A673 (cell line): ENCODE measurements around the gene CORO6. TPM values are rescaled to one million over a fixed set of nuclear protein-coding genes. Genes with fewer than 3 reads are reported as not detected.

Source experiments
- BruUV-seq: library from RNA; stranded (reverse); fragments of 400-500 nt; replicated peaks from 2 replicates; lab custom pipeline; 2021; lab: Mats Ljungman, UMichigan
- CTCF ChIA-PET: fragments of 300-600 bp; sonication (Branson Sonifier 250); formaldehyde crosslinking; loops from one replicate; lab custom pipeline; 2022; ENCODE audit warnings: antibody characterized with exemption; lab: Charles Lee
- POLR2A ChIA-PET: fragments of 300-600 bp; sonication (Branson Sonifier 250); formaldehyde crosslinking; loops from one replicate; lab custom pipeline; 2022; ENCODE audit warnings: antibody characterized with exemption; ENCODE audit not compliant: low non-redundant PET; lab: Charles Lee
- DNase-seq: peaks from one replicate; pipeline ENCODE4 v3.0.0-alpha.2; 2015; ENCODE audit warnings: low spot score
- H3K27ac ChIP-seq: fragments of 200-600 bp; sonication (generic); 2 replicates; pipeline ENCODE4 v1.5.1; 2016; ENCODE audit warnings: mixed run types, low read depth, mild to moderate bottlenecking, mixed read lengths, antibody characterized with exemption, low read length; ENCODE audit not compliant: poor library complexity, severe bottlenecking
- H3K27me3 ChIP-seq: fragments of 200-600 bp; sonication (generic); replicated peaks from 2 replicates; pipeline ENCODE4 v1.6.1; 2017; ENCODE audit warnings: mixed run types, low read depth, mild to moderate bottlenecking, mixed read lengths, antibody characterized with exemption, low read length; ENCODE audit not compliant: insufficient read depth, poor library complexity
- H3K36me3 ChIP-seq: fragments of 200-600 bp; sonication (generic); 2 replicates; pipeline ENCODE4 v1.6.1; 2016; ENCODE audit warnings: mixed run types, mild to moderate bottlenecking, mixed read lengths, antibody characterized with exemption, low read length; ENCODE audit not compliant: insufficient read depth, poor library complexity, severe bottlenecking
- H3K4me1 ChIP-seq: fragments of 200-600 bp; sonication (generic); 2 replicates; pipeline ENCODE4 v1.6.1; 2017; ENCODE audit warnings: mixed run types, mild to moderate bottlenecking, mixed read lengths, antibody characterized with exemption, low read length; ENCODE audit not compliant: insufficient read depth, poor library complexity, severe bottlenecking
- H3K4me3 ChIP-seq: fragments of 200-600 bp; sonication (generic); 2 replicates; pipeline ENCODE4 v1.5.1; 2016; ENCODE audit warnings: low read depth, mixed run types, mild to moderate bottlenecking, mixed read lengths, low read length; ENCODE audit not compliant: poor library complexity, severe bottlenecking
- H3K9me3 ChIP-seq: fragments of 200-600 bp; sonication (generic); 2 replicates; pipeline ENCODE4 v1.6.1; 2016; ENCODE audit warnings: mixed run types, low read depth, mild to moderate bottlenecking, mixed read lengths, antibody characterized with exemption, low read length; ENCODE audit not compliant: poor library complexity, severe bottlenecking
- CTCF ChIP-seq: fragments of 300-800, 200-600 bp; sonication (generic); conservative IDR thresholded peaks from 2 replicates; pipeline ENCODE4 v1.5.1; 2017; ENCODE audit warnings: low read depth, mild to moderate bottlenecking, antibody characterized with exemption, low read length, moderate library complexity, mixed read lengths
- EZH2 ChIP-seq: fragments of 200-600 bp; sonication (generic); IDR thresholded peaks from 2 replicates; pipeline ENCODE4 v1.6.1; 2017; ENCODE audit warnings: borderline replicate concordance, low read depth, mild to moderate bottlenecking, mixed read lengths, antibody characterized with exemption, low read length; ENCODE audit not compliant: poor library complexity, severe bottlenecking
- intact Hi-C: fragments of 100-400 bp; cut with micrococcal nuclease; formaldehyde crosslinking; loops from one replicate; pipeline ENCODE4 v1.10.0; 2022; ENCODE audit not compliant: unreplicated experiment
- total RNA-seq: library from RNA; stranded (reverse); gene quantifications from 2 replicates; pipeline ENCODE4 v1.2.3, GENCODE V29; 2021

CORO6 gene
- total RNA-seq, 1 experiment from 2014 or later = 19.7 TPM

- H3K9me3 ChIP-seq = no peaks in the 10 kb centered on the region
- peak; percentile 98 for DNase-seq
- no TSS peak for BruUV-seq
- H3K27ac ChIP-seq = peak overlapping the region; percentile 83
- no peaks in the 10 kb centered on the region for H3K36me3 ChIP-seq
- CTCF ChIA-PET = interaction anchor here (0.5 to 2.6 kb wide), 15 partner anchors 13 to 886 kb away, joined by 3 to 16 read pairs (median 4); no protein-coding TSS in a partner anchor
- POLR2A ChIA-PET = interaction anchor here (0.6 to 1.0 kb wide), 5 partner anchors 12 to 25 kb away, joined by 3 to 17 read pairs (median 4); partner anchors contain the start of gene ABHD15
- H3K27me3 ChIP-seq = no peaks in the 10 kb centered on the region
- TF ChIP-seq CTCF = peak; percentile 99
- TF ChIP-seq EZH2 = no peak
- intact Hi-C loops = loop anchor here (1.0 kb wide), 2 partner anchors 12 to 24 kb away; partner anchors contain the start of gene TP53I13
- H3K4me3 ChIP-seq = peak overlapping the region; percentile 97
- peaks cover 72% of the 10 kb centered on the region for H3K4me1 ChIP-seq
These were observed 30.7 kb downstream of the CORO6 start for GRCh38 chr17:29591737-29592608.

GRCh38 chr17:29591146-29591736 is 31.5 kb downstream of the CORO6 start:
- BruUV-seq = no TSS peak
- ChIA-PET CTCF (interaction anchor here (0.6 to 2.6 kb wide), 11 partner anchors 12 to 887 kb away, joined by 3 to 16 read pairs (median 4); no protein-coding TSS in a partner anchor), POLR2A (interaction anchor here (0.6 to 1.0 kb wide), 2 partner anchors 11 to 24 kb away, joined by 3 to 5 read pairs; no protein-coding TSS in a partner anchor)
- no peaks in the 10 kb centered on the region for H3K27me3 ChIP-seq
- H3K36me3 ChIP-seq = no peaks in the 10 kb centered on the region
- H3K4me3 ChIP-seq = peak overlapping the region; percentile 97
- peak overlapping the region; percentile 83 for H3K27ac ChIP-seq
- H3K4me1 ChIP-seq = peaks cover 70% of the 10 kb centered on the region
- DNase-seq = no peak
- TF ChIP-seq CTCF (no peak), EZH2 (no peak)
- intact Hi-C loops = loop anchor here (1.0 kb wide), 2 partner anchors 11 to 23 kb away; partner anchors contain the start of gene TP53I13
- no peaks in the 10 kb centered on the region for H3K9me3 ChIP-seq

GRCh38 chr17:29590411-29591145 is 32.1 kb downstream of the CORO6 start:
- H3K9me3 ChIP-seq = no peaks in the 10 kb centered on the region
- no peaks in the 10 kb centered on the region for H3K27me3 ChIP-seq
- ChIA-PET POLR2A (no interaction called here), CTCF (interaction anchor here (0.6 to 2.6 kb wide), 3 partner anchors 27 to 442 kb away, joined by 6 to 16 read pairs (median 9); no protein-coding TSS in a partner anchor)
- intact Hi-C loops = loop anchor here (1.0 kb wide), 2 partner anchors 10 to 22 kb away; partner anchors contain the start of gene TP53I13
- no TSS peak for BruUV-seq
- H3K36me3 ChIP-seq = no peaks in the 10 kb centered on the region
- peaks cover 68% of the 10 kb centered on the region for H3K4me1 ChIP-seq
- TF ChIP-seq EZH2 (no peak), CTCF (no peak)
- peak; percentile 87 for DNase-seq
- peak overlapping the region; percentile 97 for H3K4me3 ChIP-seq
- H3K27ac ChIP-seq = peak overlapping the region; percentile 83
